Adipose tissue (tissue), 3 donors: ENCODE data around the gene ATP9A. TPM values are rescaled to one million over a fixed set of nuclear protein-coding genes. Genes with fewer than 3 reads are reported as not detected.

Experiments
- H3K27ac ChIP-seq: one replicate; pipeline ENCODE4 v1.5.1; 2013; ENCODE audit warnings: low read depth, low read length
- WGBS, 3 donors: extraction: QIAGEN DNeasy Blood & Tissue Kit; methylation state at CpG; one replicate each; pipeline ENCODE4 v1.1.7; 2013; 5-methylcytosine and 5-hydroxymethylcytosine counted together
- polyA plus RNA-seq, 3 donors: library from polyadenylated mRNA; stranded (reverse); fragments of 200-250 nt; gene quantifications; one replicate each; pipeline ENCODE4 v1.2.3, GENCODE V29; 2013
- donor health status: healthy with polysubstance abuse.
- donor health status: Bipolar disorder and iron deficiency.
- donor health status: healthy.

ATP9A gene
- polyA plus RNA-seq, 3 donors, result 10.1 to 38.0 (median 10.4) TPM

DNA sequence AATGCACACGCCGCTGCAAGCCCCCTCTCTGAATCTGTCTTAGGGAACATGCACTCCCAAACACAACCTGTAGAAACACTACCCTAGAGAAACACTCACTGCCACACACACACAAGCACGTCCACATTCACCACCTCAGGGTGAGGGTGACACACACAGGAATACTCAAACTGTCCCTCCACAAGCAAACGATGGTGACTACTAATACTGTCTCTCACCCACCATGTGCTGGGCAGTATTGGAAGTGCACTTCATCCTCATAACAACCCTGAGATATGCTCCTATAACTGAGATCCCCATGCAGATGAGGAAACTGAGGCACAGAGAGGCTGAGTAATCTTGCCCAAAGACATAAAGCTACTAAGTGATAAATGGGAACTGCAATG is 55.0 kb downstream of the ATP9A start:
- WGBS, 3 donors, result 88 to 94% (median 93%) methylated on average over 4 of the region's 4 CpGs
- no peak overlapping the region for H3K27ac ChIP-seq

DNA sequence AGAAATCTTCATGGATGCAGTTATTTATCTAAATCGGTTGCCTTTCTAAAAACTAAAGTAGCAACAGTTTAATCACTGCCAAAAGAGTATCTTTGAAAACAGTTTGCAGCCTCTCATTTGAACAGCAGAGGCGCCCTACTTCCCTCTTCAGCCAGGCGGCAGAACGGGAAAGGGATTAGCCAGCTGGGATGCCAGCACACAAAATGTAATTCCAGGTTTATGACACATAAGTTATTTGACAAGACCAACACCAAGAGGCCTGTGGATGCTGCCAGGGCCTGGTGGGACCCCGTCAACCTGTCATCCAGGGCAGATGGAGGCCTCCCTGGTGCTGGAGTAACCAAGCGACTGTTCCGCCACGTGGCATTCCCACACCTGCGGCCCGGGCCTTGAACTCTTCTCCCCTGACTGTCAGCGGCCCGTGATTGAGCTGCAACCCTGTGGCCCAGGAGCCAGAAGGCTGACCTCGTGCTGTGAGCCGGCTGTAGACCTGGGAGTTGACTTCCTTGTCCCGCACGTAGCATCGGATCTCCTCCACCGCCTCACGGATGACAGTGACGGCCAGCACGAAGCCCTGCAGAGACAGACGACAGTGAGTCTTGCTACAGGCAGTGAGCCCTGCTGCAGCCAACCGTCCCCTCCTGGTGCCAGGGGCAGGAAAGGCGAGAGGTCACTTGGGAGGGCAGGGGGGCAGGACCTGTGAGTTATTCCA is 55.5 kb downstream of the ATP9A start:
- WGBS, 3 donors, result 73 to 85% (median 82%) methylated on average over 22 to 24 of the region's 24 CpGs
- H3K27ac ChIP-seq, result no peak overlapping the region

DNA sequence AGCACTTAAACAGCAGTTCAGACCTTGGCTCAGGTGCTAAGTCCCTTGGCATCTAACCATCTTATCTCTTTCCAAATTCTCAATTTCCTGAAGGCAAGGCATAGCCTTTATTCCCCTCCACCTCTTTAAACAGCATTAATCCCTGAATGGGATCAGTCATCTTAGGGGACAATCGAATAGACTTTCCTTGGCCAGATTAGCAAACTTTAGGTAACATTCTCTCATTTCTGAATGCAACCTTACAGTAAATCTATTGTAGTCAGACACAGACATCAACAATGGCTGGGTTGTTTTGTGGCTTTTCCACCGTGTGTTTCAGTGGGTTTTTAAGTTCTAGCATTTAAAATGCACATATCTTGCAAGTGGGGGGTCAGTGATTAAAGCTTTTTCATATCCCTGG is 56.8 kb downstream of the ATP9A start:
- 88 to 98% (median 95%) methylated on average over 2 of the region's 2 CpGs for WGBS, 3 donors
- no peak overlapping the region for H3K27ac ChIP-seq

DNA sequence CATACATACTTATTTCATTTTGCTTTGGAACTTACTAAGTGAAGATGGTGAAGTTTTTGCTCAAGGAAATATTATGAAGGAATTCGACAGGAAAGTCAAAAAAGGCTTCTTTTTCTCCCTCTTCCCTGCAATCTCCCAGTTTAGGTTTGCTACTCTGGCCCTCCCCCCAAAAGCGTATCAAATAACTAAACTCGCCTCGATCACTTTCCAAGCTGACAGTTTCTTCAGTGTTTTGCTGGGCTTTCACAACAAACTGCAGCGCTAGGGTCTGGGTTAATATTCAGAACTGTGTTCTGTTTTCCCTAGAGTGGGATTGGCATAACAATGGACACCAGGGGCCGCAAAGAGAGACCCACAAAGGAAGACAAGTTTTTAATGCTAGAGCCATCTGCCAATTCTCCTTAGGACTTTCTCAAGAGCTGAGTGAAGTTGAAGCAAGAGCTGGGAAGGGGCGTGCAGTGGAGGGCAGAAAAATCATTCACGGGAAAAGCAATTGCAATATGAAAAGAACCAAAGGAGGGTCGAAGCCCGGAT is 57.8 kb downstream of the ATP9A start:
- WGBS, 3 donors, result 74 to 82% (median 81%) methylated on average over 10 of the region's 10 CpGs
- H3K27ac ChIP-seq, result no peak overlapping the region

DNA sequence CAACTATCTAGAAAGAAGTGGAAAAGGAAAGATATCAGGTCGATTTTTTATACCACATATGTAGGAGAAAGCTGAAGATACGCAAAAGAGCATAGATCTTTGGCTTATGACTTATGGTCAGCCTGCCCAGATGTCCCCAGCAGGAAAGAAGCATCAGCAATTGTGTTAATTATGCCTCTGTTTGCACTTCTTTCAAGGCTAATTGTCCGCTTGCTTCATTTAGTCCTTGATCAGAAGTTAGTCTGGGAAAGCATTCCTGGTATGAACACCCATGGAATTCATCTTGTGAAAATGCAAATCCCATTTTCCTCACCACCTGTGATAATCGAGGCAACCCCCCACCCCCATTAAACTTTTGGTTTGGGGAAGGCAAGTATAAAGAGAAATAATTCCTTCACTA is 62.8 kb downstream of the ATP9A start:
- no peak overlapping the region for H3K27ac ChIP-seq
- 73 to 81% (median 74%) methylated on average over 4 of the region's 4 CpGs for WGBS, 3 donors

DNA sequence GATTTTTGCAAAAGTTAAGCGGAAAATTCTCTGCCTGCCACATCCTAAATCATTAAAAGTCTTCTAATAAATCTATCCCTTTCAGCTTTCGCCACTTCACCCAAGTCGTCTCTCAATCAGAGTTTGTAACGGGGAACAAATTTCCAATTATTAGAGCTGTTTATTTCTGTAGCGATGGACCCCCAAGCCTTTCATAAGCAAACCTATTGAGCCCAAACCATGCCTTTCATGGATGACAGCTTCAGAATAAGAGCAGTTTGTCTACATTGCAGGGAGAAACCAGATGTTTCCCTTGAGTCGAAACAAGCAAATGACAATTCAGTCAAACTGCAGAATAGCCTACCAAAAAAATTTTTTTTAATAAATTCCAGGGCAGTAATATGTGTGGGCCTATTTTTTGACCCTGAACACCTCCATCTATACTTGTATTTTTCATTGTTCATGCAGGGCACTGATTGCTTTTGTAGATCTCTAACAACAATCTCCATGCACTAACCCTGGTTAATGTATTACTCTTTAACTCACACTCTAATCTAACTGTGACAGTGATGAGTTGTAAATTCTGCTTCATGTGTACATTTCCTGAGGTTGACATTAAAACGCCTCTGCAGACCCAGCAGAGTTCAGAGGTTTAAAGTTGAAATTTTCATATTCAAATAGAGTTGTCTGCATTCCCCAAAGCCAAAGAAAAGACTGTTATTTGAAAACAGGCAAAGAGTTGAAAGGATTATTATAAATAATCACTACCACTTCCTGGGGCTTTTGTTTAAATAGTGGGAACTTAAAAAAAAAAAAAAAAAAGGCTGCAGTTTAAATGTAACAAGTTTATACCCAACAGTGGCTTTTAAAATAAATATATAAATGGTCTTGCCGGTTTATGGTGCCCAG is 64.5 kb downstream of the ATP9A start:
- 62 to 79% (median 71%) methylated on average over 8 of the region's 8 CpGs for WGBS, 3 donors
- no peak overlapping the region for H3K27ac ChIP-seq

DNA sequence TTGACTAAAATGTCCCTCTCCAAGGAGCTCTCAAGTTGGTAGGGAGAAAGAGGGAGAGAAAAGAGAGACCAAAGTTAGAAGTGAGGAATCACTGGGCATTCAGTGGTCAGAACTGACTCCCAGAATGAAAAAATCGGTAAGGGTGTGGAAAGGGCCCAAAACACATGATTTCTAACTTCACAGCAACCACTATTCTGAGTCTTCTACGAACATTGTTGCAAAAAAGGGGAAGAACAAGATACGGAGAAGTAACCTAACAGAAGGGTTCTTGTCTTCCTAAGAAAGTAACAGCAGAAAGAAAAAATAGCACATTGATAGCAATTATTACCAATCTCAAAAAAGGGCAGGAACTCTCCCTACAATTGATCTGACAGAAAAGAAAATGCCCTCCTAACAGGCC is 65.6 kb downstream of the ATP9A start:
- no peak overlapping the region for H3K27ac ChIP-seq
- 41 to 66% (median 44%) methylated on average over 3 of the region's 3 CpGs for WGBS, 3 donors

DNA sequence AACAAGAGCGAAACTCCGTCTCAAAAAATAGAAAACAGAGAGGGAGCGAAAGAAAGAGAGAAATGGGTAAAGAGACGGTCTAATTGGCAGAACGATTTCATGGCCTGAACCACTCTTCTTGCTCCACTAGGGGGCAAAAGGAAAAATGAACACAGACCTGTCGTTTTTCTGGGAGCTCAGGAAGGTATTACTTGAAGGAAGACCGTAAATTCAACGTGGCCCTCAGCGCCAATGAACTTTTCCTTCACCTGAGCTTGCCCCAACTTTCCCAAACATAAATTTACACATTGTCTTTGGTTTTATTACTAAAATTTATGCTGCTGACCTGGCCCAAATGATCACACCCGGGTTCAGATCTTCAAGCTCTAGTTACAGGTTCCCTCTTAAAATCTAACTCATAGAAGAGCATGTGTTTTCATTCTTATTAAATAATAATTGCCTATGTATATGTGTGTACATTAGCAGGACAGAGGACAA is 67.3 kb downstream of the ATP9A start:
- 44 to 64% (median 58%) methylated on average over 10 of the region's 10 CpGs for WGBS, 3 donors

DNA sequence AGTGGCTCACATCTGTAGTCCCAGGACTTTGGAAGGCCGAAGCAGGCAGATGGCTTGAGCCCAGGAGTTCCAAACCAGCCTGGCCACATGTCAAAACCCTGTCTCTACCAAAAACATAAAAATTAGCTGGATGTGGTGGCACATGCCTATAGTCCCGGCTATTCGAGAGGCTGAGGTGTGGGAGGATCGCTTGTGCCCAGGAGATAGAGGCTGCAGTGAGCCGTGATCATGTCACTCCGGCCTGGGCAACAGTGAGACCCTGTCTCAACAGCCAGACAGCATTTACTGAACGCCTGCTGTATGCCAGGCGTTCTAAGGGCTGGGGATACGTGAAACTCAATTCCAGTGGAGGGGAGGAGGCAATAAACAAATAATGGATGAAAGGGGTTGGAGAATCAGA is 69.9 kb downstream of the ATP9A start:
- 87 to 91% (median 90%) methylated on average over 9 of the region's 9 CpGs for WGBS, 3 donors
- no peak overlapping the region for H3K27ac ChIP-seq

More for the DNA sequence above, 67.3 kb downstream of the ATP9A start:
- no peak overlapping the region for H3K27ac ChIP-seq

DNA sequence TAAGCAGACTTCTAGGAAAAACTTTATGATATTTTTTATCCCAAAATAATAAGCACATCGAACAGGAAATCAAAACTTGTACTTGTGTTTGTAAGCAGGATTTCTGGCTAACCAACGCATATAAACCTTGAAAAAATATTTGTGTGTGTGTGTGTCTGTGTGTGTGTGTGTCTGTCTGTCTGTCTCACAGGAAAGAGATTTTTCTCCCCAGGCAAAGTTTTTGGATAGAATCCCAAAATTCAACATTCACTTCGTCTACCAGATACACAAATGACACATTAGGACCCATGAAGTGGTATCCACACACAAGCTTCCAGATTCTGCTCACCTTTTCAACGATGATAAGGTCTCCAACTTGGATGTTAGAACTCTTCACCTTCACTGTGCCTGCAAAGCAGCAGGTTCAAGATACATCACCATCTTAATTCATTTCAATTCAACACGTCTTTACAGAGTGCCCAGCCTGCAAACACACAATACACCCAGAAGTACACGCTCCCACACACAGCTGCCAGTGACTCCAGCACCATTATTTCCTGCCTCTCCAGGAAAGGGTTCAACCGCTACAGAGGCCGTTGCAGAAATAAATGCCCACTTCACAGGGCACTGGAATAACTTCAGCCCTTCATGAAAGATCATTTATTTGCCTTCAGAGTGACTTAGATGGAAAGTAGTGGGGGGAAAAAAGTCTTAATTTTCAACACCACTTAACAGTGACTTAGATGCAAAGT is 70.9 kb downstream of the ATP9A start:
- no peak overlapping the region for H3K27ac ChIP-seq
- WGBS, 3 donors, result 49 to 63% (median 54%) methylated on average over 8 of the region's 8 CpGs

DNA sequence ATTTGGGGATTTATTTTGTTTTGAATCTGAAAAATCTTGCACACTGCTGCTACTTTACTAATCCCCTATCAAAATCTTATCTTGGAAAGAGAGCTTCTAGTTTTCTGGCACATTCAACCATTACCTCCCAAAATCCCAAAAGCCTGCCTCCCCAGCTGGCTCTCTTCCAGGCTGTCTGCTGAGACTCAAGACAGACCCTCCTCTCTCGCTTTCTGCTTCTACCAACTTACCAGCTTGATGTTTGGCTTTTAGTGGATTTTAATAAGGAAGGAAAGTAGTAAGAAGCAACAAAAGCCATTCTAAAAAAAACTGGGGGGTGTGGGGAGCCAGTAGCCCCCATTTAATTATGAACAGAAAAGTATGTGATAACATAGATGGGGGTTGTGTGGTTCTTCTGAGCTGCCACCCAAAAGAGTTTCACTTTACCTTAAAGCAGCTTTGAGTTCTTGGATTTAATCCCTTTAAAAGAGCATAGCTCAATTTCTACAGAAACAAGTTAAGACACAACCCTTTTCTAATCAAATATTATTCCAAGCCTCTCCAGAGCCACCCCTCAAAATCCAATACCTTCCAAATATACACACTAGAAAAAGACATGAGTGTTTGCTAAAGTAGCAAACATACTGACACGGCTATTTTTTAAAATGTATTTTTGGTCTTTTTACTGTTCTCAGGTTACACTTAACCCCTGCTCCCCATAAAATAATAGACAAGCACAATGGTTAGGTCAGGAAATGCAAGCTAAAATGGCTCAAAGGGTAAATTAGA is 71.7 kb downstream of the ATP9A start:
- H3K27ac ChIP-seq, result no peak overlapping the region

DNA sequence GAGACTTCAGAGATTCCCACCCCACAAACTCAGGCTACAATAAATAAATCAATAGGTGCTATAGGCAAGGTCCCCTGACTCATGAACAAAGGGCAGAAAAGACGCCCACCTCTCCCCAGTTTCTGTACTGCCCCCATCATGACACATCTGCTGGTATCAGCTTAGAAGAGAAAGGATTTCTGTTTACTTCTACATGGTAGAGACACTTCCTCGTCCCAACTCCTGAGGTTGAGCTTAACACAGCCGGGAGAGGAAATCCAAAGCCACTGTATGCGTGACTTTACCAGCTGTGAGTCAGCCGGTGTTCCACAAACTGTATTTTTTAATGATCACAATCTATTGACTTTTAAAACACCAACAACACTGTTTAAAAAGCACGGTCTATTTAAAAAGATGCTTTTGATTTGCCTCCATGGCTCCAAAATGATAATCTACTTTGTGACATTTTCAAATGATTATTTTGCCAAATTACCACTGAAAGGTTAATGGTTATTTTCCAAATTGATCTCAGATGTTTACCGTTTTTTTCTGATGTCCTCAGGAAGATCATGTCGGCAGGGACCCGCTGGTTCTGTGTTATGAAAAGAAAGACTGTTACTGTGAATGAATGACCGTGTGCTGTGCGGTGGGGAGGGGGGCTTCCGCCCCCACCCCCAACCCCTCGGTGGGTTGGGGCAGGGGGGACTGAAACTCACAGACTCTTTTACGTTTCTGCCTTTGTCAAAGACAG is 72.5 kb downstream of the ATP9A start:
- no peak overlapping the region for H3K27ac ChIP-seq
- WGBS, 3 donors, result 15 to 44% (median 27%) methylated on average over 14 of the region's 14 CpGs

More for the DNA sequence above, 71.7 kb downstream of the ATP9A start:
- 31 to 38% (median 31%) methylated on average over 2 of the region's 2 CpGs for WGBS, 3 donors

DNA sequence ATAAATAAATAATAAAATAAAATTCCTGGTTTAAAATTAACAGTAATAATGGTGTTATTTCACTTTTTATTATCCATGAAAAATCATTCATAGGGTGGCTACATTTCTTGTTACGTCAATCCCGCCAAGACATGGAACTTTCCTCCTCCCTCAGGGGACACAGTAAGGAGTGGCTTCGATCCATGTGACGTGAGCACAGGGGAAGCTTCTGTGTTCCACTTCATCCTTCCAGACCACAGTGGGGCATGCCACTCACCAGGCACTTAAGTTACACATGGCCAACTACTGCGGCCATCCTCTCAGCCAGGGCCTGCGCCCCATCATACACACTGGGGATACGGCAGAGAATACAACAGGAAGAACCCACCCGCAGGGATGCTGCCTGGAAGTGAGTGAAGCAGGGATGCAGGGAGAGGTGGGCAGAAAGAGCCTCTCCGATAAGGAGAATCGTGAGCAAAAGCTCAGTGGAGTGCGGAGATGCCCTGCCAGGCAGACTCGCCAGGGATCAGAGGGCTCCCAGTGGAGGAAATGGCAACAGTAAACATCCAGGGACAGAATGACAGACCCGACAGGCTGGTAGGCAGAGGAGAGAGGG is 75.3 kb downstream of the ATP9A start:
- no peak overlapping the region for H3K27ac ChIP-seq
- WGBS, 3 donors, result 94% methylated on average over 13 of the region's 13 CpGs

DNA sequence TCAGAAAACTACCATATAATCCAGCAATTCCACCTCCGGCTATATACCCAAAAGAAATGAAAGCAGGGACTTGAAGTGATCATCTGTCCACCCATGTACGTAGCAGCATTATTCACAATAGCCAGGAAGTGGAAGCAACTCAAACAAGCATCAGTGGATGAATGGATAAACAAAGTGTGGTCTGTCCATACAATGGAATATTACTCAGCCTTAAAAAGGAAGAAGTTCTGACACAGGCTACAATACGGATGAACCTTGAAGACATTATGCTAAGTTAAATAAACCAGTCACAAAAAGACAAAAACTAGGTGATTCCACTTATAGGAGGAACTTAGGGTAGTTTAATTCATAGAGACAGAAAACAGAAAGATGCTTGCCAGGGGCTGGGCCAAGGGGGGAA is 76.5 kb downstream of the ATP9A start:
- no peak overlapping the region for H3K27ac ChIP-seq
- 96 to 99% (median 98%) methylated on average over 3 of the region's 3 CpGs for WGBS, 3 donors

DNA sequence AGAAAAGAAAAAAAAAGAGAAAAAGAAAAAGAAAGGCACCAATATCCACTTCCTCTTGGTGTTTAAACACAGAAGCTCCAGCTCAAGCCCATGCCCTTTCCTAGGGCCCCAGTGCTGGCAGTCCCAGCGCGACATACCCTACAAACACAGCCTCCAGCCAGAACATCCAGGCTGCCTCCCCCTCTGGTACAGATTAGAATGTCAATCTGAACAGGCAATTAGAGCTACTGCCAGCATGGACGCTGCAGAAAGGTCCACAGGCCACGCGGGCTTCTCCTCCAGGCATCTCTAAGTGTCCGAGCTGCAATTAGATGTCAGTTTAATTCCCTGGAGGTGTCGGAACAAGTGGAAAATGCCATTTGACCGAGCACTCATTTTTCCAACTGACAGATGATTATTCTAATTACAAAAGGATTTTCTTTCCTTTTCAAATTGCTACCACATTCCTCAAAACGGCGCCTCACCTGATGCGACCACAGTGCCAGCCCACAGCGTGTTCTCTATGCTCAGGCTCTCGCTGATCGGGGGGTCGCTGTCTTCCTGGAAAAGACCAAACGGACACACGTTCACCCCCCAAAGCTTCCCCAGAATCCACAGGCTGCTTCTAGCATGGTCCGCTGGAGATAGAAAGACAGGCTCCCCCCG is 79.5 kb downstream of the ATP9A start:
- H3K27ac ChIP-seq, result no peak overlapping the region
- WGBS, 3 donors, result 85 to 92% (median 87%) methylated on average over 19 of the region's 19 CpGs

DNA sequence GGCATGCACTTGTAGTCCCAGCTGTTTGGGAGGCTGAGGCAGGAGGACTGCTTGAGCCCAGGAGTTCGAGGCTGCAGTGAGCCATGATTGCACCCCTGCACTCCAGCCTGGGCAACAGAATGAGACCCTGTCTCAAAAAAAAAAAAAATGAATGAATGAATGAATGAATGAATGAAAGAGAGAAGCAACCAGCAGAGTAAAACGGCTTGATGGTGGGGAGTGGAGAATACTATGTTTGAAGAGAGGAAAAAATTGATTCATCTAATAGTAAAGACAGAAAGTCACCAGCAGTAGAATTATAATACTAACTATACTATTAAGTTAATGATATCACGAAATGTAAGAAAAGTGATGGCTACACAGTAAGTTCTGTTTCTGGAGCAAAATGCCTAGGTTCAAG is 80.6 kb downstream of the ATP9A start:
- WGBS, 3 donors, result 86 to 91% (median 89%) methylated on average over 3 of the region's 3 CpGs
- no peak overlapping the region for H3K27ac ChIP-seq

DNA sequence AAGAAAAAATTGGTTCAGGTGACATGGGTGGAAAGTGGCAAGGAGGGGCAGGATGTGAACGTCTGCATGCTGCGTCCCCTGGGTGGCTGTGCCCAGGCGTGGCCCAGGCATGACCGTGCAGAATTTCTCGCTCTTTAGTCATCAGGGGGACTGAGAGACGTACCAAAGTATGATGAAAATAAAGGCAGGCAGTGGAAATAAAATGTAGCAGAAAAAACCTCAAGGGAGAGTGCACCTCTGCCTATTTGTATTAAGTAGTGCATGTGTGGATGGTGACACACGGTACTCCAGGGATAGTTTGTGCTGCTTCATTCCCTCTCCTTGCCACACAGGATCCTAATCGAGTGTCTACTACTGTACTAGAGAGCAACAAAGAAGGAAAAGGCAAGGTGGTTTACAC is 81.1 kb downstream of the ATP9A start:
- WGBS, 3 donors, result 60 to 87% (median 68%) methylated on average over 8 of the region's 8 CpGs
- H3K27ac ChIP-seq, result no peak overlapping the region
